ENCODE measurements around the gene APBB1IP. TPM values are rescaled to one million over a fixed set of nuclear protein-coding genes. Genes with fewer than 3 reads are reported as not detected.

Gene APBB1IP
- total RNA-seq, 1 donor from 2014 or later: not detected

GRCh38 chr10:26517141-26517867 is 79.2 kb downstream of the APBB1IP start:
- Histone ChIP-seq H2AFZ (replicated peaks) (peak overlapping the region; percentile 57), H3K79me2 (ENCODE audit: low read depth) (no peaks in the 10 kb centered on the region), H4K20me1 (ENCODE audit: low read depth) (no peaks in the 10 kb centered on the region), H3K9me3 (ENCODE audit: low read depth) (no peaks in the 10 kb centered on the region), H3K36me3 (peaks cover 3% of the 10 kb centered on the region), H3F3A (ENCODE audit: low read depth) (peaks cover 18% of the 10 kb centered on the region), H3K27ac (no peak overlapping the region), H3K9ac (no peak overlapping the region), H3K27me3 (no peaks in the 10 kb centered on the region), H3K4me3 (no peak overlapping the region), H3K4me2 (peak overlapping the region; percentile 54), H3K4me1 (peaks cover 29% of the 10 kb centered on the region)
- peak; percentile 7 for DNase-seq (ENCODE audit: low spot score)
- Mint-ChIP-seq H3K4me3 (no peak overlapping the region), H3K27me3 (ENCODE audit: insufficient read depth, low read depth) (peaks cover 8% of the 10 kb centered on the region), H3K4me1 (peaks cover 12% of the 10 kb centered on the region), H3K27ac (no peak overlapping the region), H3K9me3 (peaks cover 3% of the 10 kb centered on the region), H3K36me3 (no peaks in the 10 kb centered on the region)
- no peak for TF ChIP-seq EZH2phosphoT487 (IDR thresholded peaks at IDR 0.05)
- no peak for TF ChIP-seq EZH2 (IDR thresholded peaks at IDR 0.05)
- no peak for TF ChIP-seq CTCF (IDR thresholded peaks at IDR 0.05)

GRCh38 chr10:26519803-26520202 is 81.7 kb downstream of the APBB1IP start:
- H3K4me1 Mint-ChIP-seq: peaks cover 12% of the 10 kb centered on the region

GRCh38 chr10:26520575-26520974 is 82.4 kb downstream of the APBB1IP start:
- H2AFZ ChIP-seq (replicated peaks): no peak overlapping the region
- H3K4me1 ChIP-seq: peaks cover 45% of the 10 kb centered on the region
- peaks cover 3% of the 10 kb centered on the region for H3K36me3 ChIP-seq
- Mint-ChIP-seq H3K4me1 (peaks cover 12% of the 10 kb centered on the region), H3K27ac (no peak overlapping the region), H3K36me3 (no peaks in the 10 kb centered on the region), H3K4me3 (no peak overlapping the region), H3K9me3 (no peaks in the 10 kb centered on the region), H3K27me3 (ENCODE audit: insufficient read depth, low read depth) (peaks cover 8% of the 10 kb centered on the region)
- H3K4me2 ChIP-seq: peak overlapping the region; percentile 12
- H3K4me3 ChIP-seq: no peak overlapping the region
- peaks cover 21% of the 10 kb centered on the region for H3F3A ChIP-seq (ENCODE audit: low read depth)
- no peaks in the 10 kb centered on the region for H4K20me1 ChIP-seq (ENCODE audit: low read depth)
- H3K9ac ChIP-seq: no peak overlapping the region
- DNase-seq (ENCODE audit: low spot score): no peak
- TF ChIP-seq EZH2 (IDR thresholded peaks at IDR 0.05) (no peak), CTCF (IDR thresholded peaks at IDR 0.05) (no peak), EZH2phosphoT487 (IDR thresholded peaks at IDR 0.05) (no peak)
- H3K27me3 ChIP-seq: no peaks in the 10 kb centered on the region
- H3K9me3 ChIP-seq (ENCODE audit: low read depth): no peaks in the 10 kb centered on the region
- no peak overlapping the region for H3K27ac ChIP-seq
- no peaks in the 10 kb centered on the region for H3K79me2 ChIP-seq (ENCODE audit: low read depth)

More at GRCh38 chr10:26519803-26520202, 81.7 kb downstream of the APBB1IP start:
- H4K20me1 ChIP-seq (ENCODE audit: low read depth): no peaks in the 10 kb centered on the region
- peak overlapping the region; percentile 16 for H3K4me3 ChIP-seq
- no peaks in the 10 kb centered on the region for H3K79me2 ChIP-seq (ENCODE audit: low read depth)
- H3K4me1 ChIP-seq: peaks cover 45% of the 10 kb centered on the region
- Mint-ChIP-seq H3K4me3 (no peak overlapping the region), H3K27me3 (ENCODE audit: insufficient read depth, low read depth) (peaks cover 8% of the 10 kb centered on the region), H3K9me3 (no peaks in the 10 kb centered on the region), H3K27ac (no peak overlapping the region), H3K36me3 (no peaks in the 10 kb centered on the region)
- no peak overlapping the region for H3K9ac ChIP-seq
- peak overlapping the region; percentile 27 for H3K27ac ChIP-seq
- peak; percentile 82 for DNase-seq (ENCODE audit: low spot score)
- peaks cover 21% of the 10 kb centered on the region for H3F3A ChIP-seq (ENCODE audit: low read depth)
- peak overlapping the region; percentile 60 for H3K4me2 ChIP-seq
- H3K36me3 ChIP-seq: peaks cover 3% of the 10 kb centered on the region
- no peaks in the 10 kb centered on the region for H3K9me3 ChIP-seq (ENCODE audit: low read depth)
- H3K27me3 ChIP-seq: no peaks in the 10 kb centered on the region
- TF ChIP-seq EZH2 (IDR thresholded peaks at IDR 0.05): no peak
- TF ChIP-seq EZH2phosphoT487 (IDR thresholded peaks at IDR 0.05): peak; percentile 86
- H2AFZ ChIP-seq (replicated peaks): no peak overlapping the region
